ENCODE results near the gene FHL3. TPM values are rescaled to one million over a fixed set of nuclear protein-coding genes. Genes with fewer than 3 reads are reported as not detected.

FHL3 gene
- total and polyA plus RNA-seq, 9 of the 15 experiments (the other 6 are each of a cell fraction or from before 2014, with no cell fraction given): 6.1 to 144 (median 34.1) TPM

- peak; percentile 12; the same call in 1 of the 2 replicates for TF ChIP-seq RBFOX2 (IDR thresholded peaks at IDR 0.05; ENCODE audit: low read depth, low read length)
- no peak for TF ChIP-seq STAT6 (CRISPR knock-in tag; IDR thresholded peaks at IDR 0.05)
- Histone ChIP-seq H4K20me1 (replicated peaks; ENCODE audit: control insufficient read depth, insufficient read depth, low read length) (peaks cover 7% of the 10 kb centered on the region; the same call in 1 of the 2 replicates), H3K79me2 (ENCODE audit: control insufficient read depth, insufficient read depth, low read length) (peaks cover 24% of the 10 kb centered on the region), H3K36me3 (ENCODE audit: control insufficient read depth, insufficient read depth, low read length) (peaks cover 96% of the 10 kb centered on the region), H3K4me2 (ENCODE audit: insufficient read depth, low read length) (no peak overlapping the region), H3K9me3 (replicated peaks; ENCODE audit: control insufficient read depth, insufficient read depth, low read depth, low read length) (no peaks in the 10 kb centered on the region), H3K9me1 (ENCODE audit: control insufficient read depth, insufficient read depth, low read length) (no peaks in the 10 kb centered on the region), H3K27ac (ENCODE audit: extremely low read depth, low read depth, low read length) (no peak overlapping the region), H3K4me3 (no peak overlapping the region), H3K9ac (ENCODE audit: insufficient read depth in 1 of 2, low read depth in 2 of 2, low read length in 2 of 2) (no peak overlapping the region; a peak in 1 of 4 replicates), H3K4me1 (replicated peaks in 1 of 2; ENCODE audit: control insufficient read depth in 2 of 2, insufficient read depth in 2 of 2, low read length in 2 of 2) (peaks cover 0 to under 1% of the 10 kb centered on the region in 2 experiments; a peak in 2 of 5 replicates), H3K27me3 (ENCODE audit: control insufficient read depth in 2 of 2, insufficient read depth in 2 of 2, low read length in 2 of 2) (no peaks in the 10 kb centered on the region), H2AFZ (ENCODE audit: low read depth, low read length) (no peak overlapping the region)
- WGBS (ENCODE audit: insufficient coverage, low coverage, missing lambda C conversion rate): 100% methylated on average over 5 of the region's 5 CpGs
- DNase-seq (ENCODE audit: extremely low read depth in 1 of 4, low spot score in 3 of 4): no peak
- CTCF ChIA-PET (ENCODE audit: low intra/inter-chr PET ratio): no interaction called here
- in situ Hi-C loops (cut with MboI) (no loop called here), intact Hi-C loops (cut with micrococcal nuclease) (no loop called here)
- POLR2A ChIA-PET: interaction anchor here (0.6 to 7.5 kb wide), 3 partner anchors 10 to 26 kb away, joined by 3 to 71 read pairs (median 5); partner anchors contain the start of gene UTP11
- FAIRE-seq: no peak
- ATAC-seq: no peak
- BruUV-seq (replicated peaks): no TSS peak
These were observed 16.7 kb upstream of the FHL3 start for GRCh38 chr1:38021969-38022368.
